ENCODE results near the gene SCAF4. TPM values are rescaled to one million over a fixed set of nuclear protein-coding genes. Genes with fewer than 3 reads are reported as not detected.

Gene SCAF4
- total and polyA plus RNA-seq, 10 of the 15 experiments (the other 5 are each of a cell fraction or from before 2014, with no cell fraction given): 4.3 to 49.3 (median 16.0) TPM

DNA sequence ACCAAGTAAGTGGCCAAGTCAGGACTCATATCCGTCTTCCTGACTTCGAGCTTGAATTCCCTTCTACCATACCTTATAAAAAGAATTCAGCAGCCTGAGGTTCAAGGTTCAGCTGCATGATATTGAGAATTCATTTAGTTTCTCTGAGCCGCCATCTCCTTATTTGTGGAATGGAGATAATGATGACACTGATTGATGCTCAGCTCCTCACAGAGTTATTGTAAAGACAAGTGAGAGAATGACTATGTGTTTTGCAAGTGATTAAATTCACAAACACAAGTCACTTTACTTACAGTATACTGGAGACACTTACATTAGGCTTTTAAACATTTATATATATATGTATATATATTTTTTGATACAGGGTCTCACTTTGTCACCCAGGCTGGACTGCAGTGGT is 39.8 kb upstream of the SCAF4 start:
- TF ChIP-seq SREBF2 (IDR thresholded peaks at IDR 0.05; ENCODE audit: low read length) (no peak), NBN (IDR thresholded peaks at IDR 0.05) (no peak), NFXL1 (IDR thresholded peaks at IDR 0.05; ENCODE audit: borderline replicate concordance) (no peak), NR2C2 (IDR thresholded peaks at IDR 0.05; ENCODE audit: borderline replicate concordance, control insufficient read depth, insufficient read length, low read depth) (no peak), CEBPB (IDR thresholded peaks at IDR 0.05; ENCODE audit: borderline replicate concordance in 1 of 2, low read depth in 2 of 2, low read length in 2 of 2) (no peak), SMC3 (IDR thresholded peaks at IDR 0.05; ENCODE audit: borderline replicate concordance, low read length) (no peak), ZZZ3 (IDR thresholded peaks at IDR 0.05; ENCODE audit: control insufficient read depth, insufficient read length, low read depth) (no peak), NR2C1 (IDR thresholded peaks at IDR 0.05) (no peak), EGR1 (IDR thresholded peaks at IDR 0.05; ENCODE audit: borderline replicate concordance in 1 of 2, low read depth in 2 of 2, low read length in 2 of 2) (no peak), GABPA (IDR thresholded peaks at IDR 0.05; ENCODE audit: low read depth) (no peak), SREBF1 (IDR thresholded peaks at IDR 0.05; ENCODE audit: low read length) (no peak), BMI1 (IDR thresholded peaks at IDR 0.05; ENCODE audit: borderline replicate concordance) (no peak), TBL1XR1 (IDR thresholded peaks at IDR 0.05; ENCODE audit: low read depth, low read length) (no peak), MYC (IDR thresholded peaks at IDR 0.05; ENCODE audit: insufficient read depth, insufficient read length, insufficient replicate concordance, low read length, severe bottlenecking) (no peak)
- TF ChIP-seq, protein P1, sequence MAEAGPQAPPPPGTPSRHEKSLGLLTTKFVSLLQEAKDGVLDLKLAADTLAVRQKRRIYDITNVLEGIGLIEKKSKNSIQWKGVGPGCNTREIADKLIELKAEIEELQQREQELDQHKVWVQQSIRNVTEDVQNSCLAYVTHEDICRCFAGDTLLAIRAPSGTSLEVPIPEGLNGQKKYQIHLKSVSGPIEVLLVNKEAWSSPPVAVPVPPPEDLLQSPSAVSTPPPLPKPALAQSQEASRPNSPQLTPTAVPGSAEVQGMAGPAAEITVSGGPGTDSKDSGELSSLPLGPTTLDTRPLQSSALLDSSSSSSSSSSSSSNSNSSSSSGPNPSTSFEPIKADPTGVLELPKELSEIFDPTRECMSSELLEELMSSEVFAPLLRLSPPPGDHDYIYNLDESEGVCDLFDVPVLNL (IDR thresholded peaks at IDR 0.05; ENCODE audit: low read depth, low read length): no peak
- no peak overlapping the region for H3K9ac ChIP-seq (ENCODE audit: control insufficient read depth, insufficient read depth, low read length)
- no TSS peak for BruUV-seq (replicated peaks)
- no peak overlapping the region for H3K4me2 ChIP-seq (ENCODE audit: control insufficient read depth, insufficient read depth)
- RAD21 ChIA-PET (ENCODE audit: unreplicated experiment): interaction anchor here (1.4 to 1.7 kb wide), 3 partner anchors 15 to 38 kb away, joined by 3 to 5 read pairs (median 4); no protein-coding TSS in a partner anchor
- FAIRE-seq: no peak
- SMC1A ChIA-PET (ENCODE audit: uncharacterized antibody, unreplicated experiment): interaction anchor here (1.2 to 2.6 kb wide), 5 partner anchors 9 to 486 kb away, joined by 3 to 21 read pairs (median 4); no protein-coding TSS in a partner anchor
- ATAC-seq: no peak
- in situ Hi-C loops (cut with MboI): loop anchor here (10.0 kb wide), 1 partner anchor 483 kb away; no protein-coding TSS in a partner anchor
- H3K4me3 ChIP-seq: no peak overlapping the region
- no peak overlapping the region for H2AFZ ChIP-seq (ENCODE audit: control insufficient read depth, low read depth, low read length)
- intact Hi-C loops (cut with micrococcal nuclease; ENCODE audit: unreplicated experiment): no loop called here
- 20% methylated on average over 3 of the region's 3 CpGs for WGBS (ENCODE audit: insufficient coverage, insufficient replicate concordance, low lambda C conversion rate, missing lambda C conversion rate)
- H4K20me1 ChIP-seq (ENCODE audit: control insufficient read depth, insufficient read depth): no peaks in the 10 kb centered on the region
- no peaks in the 10 kb centered on the region for H3K27me3 ChIP-seq (replicated peaks in 1 of 2; ENCODE audit: control insufficient read depth in 2 of 2, insufficient read depth in 2 of 2, low read length in 1 of 2)
- no peaks in the 10 kb centered on the region; the same call in 2 of the 3 replicates for H3K9me3 ChIP-seq (replicated peaks; ENCODE audit: control insufficient read depth, insufficient read depth, low read length)
- H3K27ac ChIP-seq (ENCODE audit: control insufficient read depth, insufficient read depth): no peak overlapping the region
- CTCF ChIA-PET: interaction anchor here (2.3 kb wide), 2 partner anchors 9 to 14 kb away, joined by 8 to 12 read pairs; no protein-coding TSS in a partner anchor
- H3K36me3 ChIP-seq (ENCODE audit: control insufficient read depth in 2 of 2, insufficient read depth in 2 of 2, low read length in 1 of 2): no peaks in the 10 kb centered on the region
- POLR2A ChIA-PET: interaction anchor here (0.5 to 1.8 kb wide), 3 partner anchors 16 to 102 kb away, joined by 3 to 7 read pairs (median 6); no protein-coding TSS in a partner anchor
- no peaks in the 10 kb centered on the region for H3K79me2 ChIP-seq (ENCODE audit: control insufficient read depth, insufficient read depth, low read length)
- no peak for DNase-seq (ENCODE audit: low read depth, low spot score)
- peaks cover 15% of the 10 kb centered on the region for H3K4me1 ChIP-seq (ENCODE audit: control insufficient read depth, insufficient read depth, low read length)
